Loucy (cell line): ENCODE measurements around the gene RTN4RL2.

Source experiments
- H2AFZ ChIP-seq: fragments of 200-600 bp; sonication (generic); 2 replicates; pipeline ENCODE4 v1.6.0; 2016; ENCODE audit warnings: antibody characterized with exemption, mild to moderate bottlenecking, low read length, moderate library complexity
- H3F3A ChIP-seq: fragments of 200-600 bp; 2 replicates; pipeline ENCODE4 v1.6.0; 2016; ENCODE audit warnings: antibody characterized with exemption, low read depth, mild to moderate bottlenecking
- H3K27me3 ChIP-seq: fragments of 200-600 bp; sonication (generic); 2 replicates; pipeline ENCODE4 v1.6.1; 2014; ENCODE audit warnings: low read length, mild to moderate bottlenecking; ENCODE audit not compliant: insufficient read depth, poor library complexity, severe bottlenecking
- H3K36me3 ChIP-seq: fragments of 200-600 bp; sonication (generic); 2 replicates; pipeline ENCODE4 v1.6.1; 2016; ENCODE audit warnings: low read length; ENCODE audit not compliant: insufficient read depth
- H3K4me1 ChIP-seq: fragments of 200-600 bp; sonication (generic); 2 replicates; pipeline ENCODE4 v1.5.1; 2014; ENCODE audit warnings: low read length, mild to moderate bottlenecking; ENCODE audit not compliant: insufficient read depth, poor library complexity, severe bottlenecking
- H3K4me2 ChIP-seq: fragments of 200-600 bp; sonication (generic); 2 replicates; pipeline ENCODE4 v1.6.0; 2014; ENCODE audit warnings: antibody characterized with exemption, low read length, low read depth, mild to moderate bottlenecking; ENCODE audit not compliant: poor library complexity, severe bottlenecking
- H3K4me3 ChIP-seq: fragments of 200-600 bp; sonication (generic); 2 replicates; pipeline ENCODE4 v1.5.1; 2014; ENCODE audit warnings: low read length, mild to moderate bottlenecking, mixed read lengths; ENCODE audit not compliant: poor library complexity, severe bottlenecking
- H3K79me2 ChIP-seq: fragments of 200-600 bp; sonication (generic); 2 replicates; pipeline ENCODE4 v1.6.1; 2014; ENCODE audit warnings: low read length; ENCODE audit not compliant: insufficient read depth
- H3K9ac ChIP-seq: fragments of 200-600 bp; sonication (generic); 2 replicates; pipeline ENCODE4 v1.6.0; 2014; ENCODE audit warnings: mild to moderate bottlenecking, low read depth, low read length, moderate library complexity; ENCODE audit not compliant: poor library complexity, severe bottlenecking
- H3K9me2 ChIP-seq: fragments of 200-600 bp; sonication (generic); replicated peaks from 2 replicates; pipeline ENCODE4 v1.6.1; 2016; ENCODE audit warnings: low read depth, low read length, mixed read lengths
- H3K9me3 ChIP-seq: fragments of 200-600 bp; sonication (generic); 2 replicates; pipeline ENCODE4 v1.6.1; 2014; ENCODE audit warnings: mild to moderate bottlenecking, antibody characterized with exemption, low read length, low read depth; ENCODE audit not compliant: insufficient read depth
- H4K20me1 ChIP-seq: fragments of 200-600 bp; sonication (generic); 2 replicates; pipeline ENCODE4 v1.6.0; 2014; ENCODE audit warnings: antibody characterized with exemption, low read length, mild to moderate bottlenecking; ENCODE audit not compliant: insufficient read depth, poor library complexity, severe bottlenecking
- CTCF ChIP-seq: fragments of 200-600 bp; sonication (generic); conservative IDR thresholded peaks from 2 replicates; pipeline ENCODE4 v1.5.1; 2014; ENCODE audit warnings: mild to moderate bottlenecking, antibody characterized with exemption, low read length
- EZH2phosphoT487 ChIP-seq: fragments of 200-600 bp; IDR thresholded peaks from 2 replicates; pipeline ENCODE4 v1.6.1; 2018; ENCODE audit warnings: antibody characterized with exemption, mild to moderate bottlenecking, moderate library complexity, borderline replicate concordance

RTN4RL2 gene

GRCh38 chr11:57508341-57509170 lies 48.2 kb downstream of the RTN4RL2 start:
- Histone ChIP-seq H3K79me2 (peaks cover 12% of the 10 kb centered on the region; the same call in 1 of the 2 replicates), H3K9me2 (no peaks in the 10 kb centered on the region), H3K4me3 (no peak overlapping the region), H4K20me1 (peaks cover 4% of the 10 kb centered on the region), H3K9ac (no peak overlapping the region), H3K9me3 (no peaks in the 10 kb centered on the region), H3K4me2 (no peak overlapping the region), H3K27me3 (no peaks in the 10 kb centered on the region), H3F3A (0 out of 2 replicates have a peak, but pooled peaks cover 10% of the 10 kb centered on the region), H2AFZ (no peak overlapping the region), H3K4me1 (peaks cover 28% of the 10 kb centered on the region), H3K36me3 (no peaks in the 10 kb centered on the region)
- no peak for TF ChIP-seq CTCF

GRCh38 chr11:57511741-57512430 lies 51.6 kb downstream of the RTN4RL2 start:
- peaks cover 39% of the 10 kb centered on the region for H3K79me2 ChIP-seq
- H3K4me1 ChIP-seq = peaks cover 43% of the 10 kb centered on the region
- H3K36me3 ChIP-seq = no peaks in the 10 kb centered on the region
- H3K9ac ChIP-seq = peak overlapping the region; percentile 84
- H2AFZ ChIP-seq = no peak overlapping the region
- H3F3A ChIP-seq = 0 out of 2 replicates have a peak, but pooled peaks cover 12% of the 10 kb centered on the region
- peaks cover 4% of the 10 kb centered on the region for H4K20me1 ChIP-seq
- H3K4me3 ChIP-seq = peak overlapping the region; percentile 98
- peak overlapping the region; percentile 96 for H3K4me2 ChIP-seq
- no peak for TF ChIP-seq EZH2phosphoT487
- TF ChIP-seq CTCF = no peak
- no peaks in the 10 kb centered on the region for H3K9me3 ChIP-seq
- no peaks in the 10 kb centered on the region for H3K9me2 ChIP-seq
- H3K27me3 ChIP-seq = no peaks in the 10 kb centered on the region

- H4K20me1 ChIP-seq = peaks cover 4% of the 10 kb centered on the region
- peak overlapping the region; percentile 98 for H3K4me3 ChIP-seq
- peaks cover 43% of the 10 kb centered on the region for H3K4me1 ChIP-seq
- no peak for TF ChIP-seq CTCF
- no peak for TF ChIP-seq EZH2phosphoT487
- H3F3A ChIP-seq = 0 out of 2 replicates have a peak, but pooled peaks cover 12% of the 10 kb centered on the region
- no peak overlapping the region for H2AFZ ChIP-seq
- H3K9me3 ChIP-seq = no peaks in the 10 kb centered on the region
- peaks cover 37% of the 10 kb centered on the region for H3K79me2 ChIP-seq
- H3K9me2 ChIP-seq = no peaks in the 10 kb centered on the region
- peak overlapping the region; percentile 96 for H3K4me2 ChIP-seq
- H3K9ac ChIP-seq = peak overlapping the region; percentile 84
- no peaks in the 10 kb centered on the region for H3K27me3 ChIP-seq
- H3K36me3 ChIP-seq = no peaks in the 10 kb centered on the region
Measured at GRCh38 chr11:57512646-57513451, 52.5 kb downstream of the RTN4RL2 start.
